Hepatic stellate cell (primary cell): ENCODE results near the gene ZFAND2A.

Experiments used
- DNase-seq: peaks from one replicate; pipeline ENCODE4 v3.0.0; 2011; ENCODE audit warnings: low spot score

The ZFAND2A gene

GRCh38 chr7:1106063-1106792 is 53.8 kb downstream of the ZFAND2A start:
- DNase-seq = no peak

- DNase-seq = no peak
These were observed 54.8 kb downstream of the ZFAND2A start for GRCh38 chr7:1105189-1105588.

- DNase-seq = no peak
These were observed 55.3 kb downstream of the ZFAND2A start for GRCh38 chr7:1104516-1105179.

- DNase-seq = no peak
These were observed 56.0 kb downstream of the ZFAND2A start for GRCh38 chr7:1103789-1104515.

- no peak for DNase-seq
These were observed 56.8 kb downstream of the ZFAND2A start for GRCh38 chr7:1103009-1103788.
